WI38 (cell line): ENCODE results near the gene PCDHA10.
"Not testable (repeated sequence)": the region's sequence is repeated elsewhere in the genome, so short reads cannot be mapped to it uniquely, and the experiment has no call there.

Experiments used
- H3K4me3 ChIP-seq: 2 replicates; pipeline ENCODE4 v1.5.1; 2011; ENCODE audit warnings: low read depth, mild to moderate bottlenecking, control low read depth, low read length
- CTCF ChIP-seq: IDR thresholded peaks from 2 replicates; pipeline ENCODE4 v1.5.1; 2012; ENCODE audit warnings: low read depth, mild to moderate bottlenecking, control low read depth, low read length

The PCDHA10 gene

GRCh38 chr5:140840978-140841962 is 14.4 kb upstream of the PCDHA10 start, which contains the start of gene PCDHA8:
PCDHA8 (plus strand) TSS chr5:140841187; CDS start chr5:140841322, 135 bp downstream.
- H3K4me3 ChIP-seq: no peak within 1 kb of the TSS

DNA sequence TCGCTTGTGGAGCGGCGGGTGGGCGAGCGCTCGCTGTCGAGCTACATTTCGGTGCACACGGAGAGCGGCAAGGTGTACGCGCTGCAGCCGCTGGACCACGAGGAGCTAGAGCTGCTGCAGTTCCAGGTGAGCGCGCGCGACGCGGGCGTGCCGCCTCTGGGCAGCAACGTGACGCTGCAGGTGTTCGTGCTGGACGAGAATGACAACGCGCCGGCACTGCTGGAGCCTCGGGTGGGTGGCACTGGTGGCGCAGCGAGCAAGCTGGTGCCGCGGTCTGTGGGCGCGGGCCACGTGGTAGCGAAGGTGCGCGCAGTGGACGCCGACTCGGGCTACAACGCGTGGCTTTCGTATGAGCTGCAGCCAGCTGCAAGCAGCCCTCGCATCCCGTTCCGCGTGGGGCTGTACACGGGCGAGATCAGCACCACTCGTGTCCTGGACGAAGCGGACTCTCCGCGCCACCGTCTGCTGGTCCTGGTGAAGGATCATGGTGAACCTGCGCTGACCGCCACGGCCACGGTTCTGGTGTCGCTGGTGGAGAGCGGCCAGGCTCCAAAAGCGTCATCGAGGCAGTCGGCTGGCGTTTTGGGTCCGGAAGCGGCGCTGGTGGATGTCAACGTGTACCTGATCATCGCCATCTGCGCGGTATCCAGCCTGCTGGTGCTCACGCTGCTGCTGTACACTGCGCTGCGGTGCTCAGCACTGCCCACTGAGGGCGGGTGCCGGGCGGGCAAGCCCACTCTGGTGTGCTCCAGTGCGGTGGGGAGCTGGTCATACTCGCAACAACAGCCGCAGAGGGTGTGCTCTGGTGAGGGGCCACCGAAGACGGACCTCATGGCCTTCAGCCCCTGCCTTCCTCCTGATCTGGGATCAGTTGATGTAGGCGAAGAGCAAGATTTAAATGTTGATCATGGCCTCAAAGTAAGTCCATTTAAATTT is 12.6 kb upstream of the PCDHA10 start:
- H3K4me3 ChIP-seq: no peak overlapping the region
- TF ChIP-seq CTCF: no peak

More at GRCh38 chr5:140840978-140841962, 14.4 kb upstream of the PCDHA10 start, which contains the start of gene PCDHA8:
- peak; percentile 21; the same call in 1 of the 2 replicates for TF ChIP-seq CTCF

DNA sequence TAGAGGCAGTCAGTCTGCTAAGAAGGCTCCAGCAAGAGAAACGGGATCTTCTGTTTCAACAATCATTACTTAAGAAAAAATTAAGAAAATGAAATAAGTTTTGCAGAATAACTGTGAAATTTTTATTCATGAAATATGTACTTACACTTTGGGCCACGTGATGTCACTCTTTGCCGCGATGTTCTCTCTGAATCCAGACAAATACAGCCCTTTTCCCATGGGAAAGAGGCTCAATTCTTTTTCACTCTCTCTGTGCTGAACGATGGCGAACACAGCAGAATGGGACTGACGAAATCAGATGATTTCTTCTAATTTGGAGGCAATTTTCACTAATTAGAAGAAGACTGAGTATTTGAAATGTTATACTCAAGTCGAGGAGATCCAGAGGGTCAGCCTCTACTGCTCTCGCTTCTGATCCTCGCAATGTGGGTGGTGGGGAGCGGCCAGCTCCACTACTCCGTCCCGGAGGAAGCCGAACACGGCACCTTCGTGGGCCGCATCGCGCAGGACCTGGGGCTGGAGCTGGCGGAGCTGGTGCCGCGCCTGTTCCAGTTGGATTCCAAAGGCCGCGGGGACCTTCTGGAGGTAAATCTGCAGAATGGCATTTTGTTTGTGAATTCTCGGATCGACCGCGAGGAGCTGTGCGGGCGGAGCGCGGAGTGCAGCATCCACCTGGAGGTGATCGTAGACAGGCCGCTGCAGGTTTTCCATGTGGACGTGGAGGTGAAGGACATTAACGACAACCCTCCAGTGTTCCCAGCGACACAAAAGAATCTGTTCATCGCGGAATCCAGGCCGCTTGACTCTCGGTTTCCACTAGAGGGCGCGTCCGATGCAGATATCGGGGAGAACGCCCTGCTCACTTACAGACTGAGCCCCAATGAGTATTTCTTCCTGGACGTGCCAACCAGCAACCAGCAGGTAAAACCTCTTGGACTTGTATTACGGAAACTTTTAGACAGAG is 7.3 kb upstream of the PCDHA10 start, which contains the start of gene PCDHA9:
Gene PCDHA9 (plus strand): TSS at position 244 of the 964 bp plus-strand sequence. CDS start 114 bp downstream, at position 358.
- H3K4me3 ChIP-seq: not testable (repeated sequence)

- not testable (repeated sequence) for H3K4me3 ChIP-seq
Measured at GRCh38 chr5:140849831-140850634, 5.7 kb upstream of the PCDHA10 start.

DNA sequence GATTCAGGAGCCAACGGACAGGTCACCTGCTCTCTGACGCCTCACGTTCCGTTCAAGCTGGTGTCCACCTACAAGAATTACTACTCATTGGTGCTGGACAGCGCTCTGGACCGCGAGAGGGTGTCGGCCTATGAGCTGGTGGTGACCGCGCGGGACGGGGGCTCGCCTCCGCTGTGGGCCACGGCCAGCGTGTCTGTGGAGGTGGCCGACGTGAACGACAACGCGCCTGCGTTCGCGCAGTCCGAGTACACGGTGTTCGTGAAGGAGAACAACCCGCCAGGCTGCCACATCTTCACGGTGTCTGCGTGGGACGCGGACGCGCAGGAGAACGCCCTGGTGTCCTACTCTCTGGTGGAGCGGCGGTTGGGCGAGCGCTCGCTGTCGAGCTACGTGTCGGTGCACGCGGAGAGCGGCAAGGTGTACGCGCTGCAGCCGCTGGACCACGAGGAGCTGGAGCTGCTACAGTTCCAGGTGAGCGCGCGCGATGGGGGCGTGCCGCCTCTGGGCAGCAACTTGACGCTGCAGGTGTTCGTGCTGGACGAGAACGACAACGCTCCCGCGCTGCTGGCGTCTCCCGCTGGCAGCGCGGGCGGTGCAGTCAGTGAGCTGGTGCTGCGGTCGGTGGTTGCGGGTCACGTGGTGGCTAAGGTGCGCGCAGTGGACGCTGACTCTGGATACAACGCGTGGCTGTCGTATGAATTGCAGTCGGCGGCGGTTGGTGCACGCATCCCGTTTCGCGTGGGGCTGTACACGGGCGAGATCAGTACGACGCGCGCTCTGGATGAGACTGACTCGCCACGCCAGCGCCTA is 1.7 kb downstream of the PCDHA10 start:
- TF ChIP-seq CTCF: no peak

GRCh38 chr5:140857987-140858240 is 2.2 kb downstream of the PCDHA10 start:
- no peak overlapping the region for H3K4me3 ChIP-seq
- no peak for TF ChIP-seq CTCF

More for the DNA sequence above, 1.7 kb downstream of the PCDHA10 start:
- H3K4me3 ChIP-seq: no peak overlapping the region
